ENCODE measurements around the gene TAMALIN.
A peak's percentile ranks its signal among the peaks of the same experiment; 100 is the strongest.

Gene TAMALIN

GRCh38 chr12:52005903-52006703, 643 bp upstream of the TAMALIN start:
- no peak for DNase-seq (ENCODE audit: low read depth)
- peak overlapping the region; percentile 78 for H3K4me3 ChIP-seq (ENCODE audit: low read depth, low read length)
- TF ChIP-seq, protein P1, sequence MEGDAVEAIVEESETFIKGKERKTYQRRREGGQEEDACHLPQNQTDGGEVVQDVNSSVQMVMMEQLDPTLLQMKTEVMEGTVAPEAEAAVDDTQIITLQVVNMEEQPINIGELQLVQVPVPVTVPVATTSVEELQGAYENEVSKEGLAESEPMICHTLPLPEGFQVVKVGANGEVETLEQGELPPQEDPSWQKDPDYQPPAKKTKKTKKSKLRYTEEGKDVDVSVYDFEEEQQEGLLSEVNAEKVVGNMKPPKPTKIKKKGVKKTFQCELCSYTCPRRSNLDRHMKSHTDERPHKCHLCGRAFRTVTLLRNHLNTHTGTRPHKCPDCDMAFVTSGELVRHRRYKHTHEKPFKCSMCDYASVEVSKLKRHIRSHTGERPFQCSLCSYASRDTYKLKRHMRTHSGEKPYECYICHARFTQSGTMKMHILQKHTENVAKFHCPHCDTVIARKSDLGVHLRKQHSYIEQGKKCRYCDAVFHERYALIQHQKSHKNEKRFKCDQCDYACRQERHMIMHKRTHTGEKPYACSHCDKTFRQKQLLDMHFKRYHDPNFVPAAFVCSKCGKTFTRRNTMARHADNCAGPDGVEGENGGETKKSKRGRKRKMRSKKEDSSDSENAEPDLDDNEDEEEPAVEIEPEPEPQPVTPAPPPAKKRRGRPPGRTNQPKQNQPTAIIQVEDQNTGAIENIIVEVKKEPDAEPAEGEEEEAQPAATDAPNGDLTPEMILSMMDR (conservative IDR thresholded peaks at IDR 0.05; ENCODE audit: low read depth, low read length), result no peak

DNA sequence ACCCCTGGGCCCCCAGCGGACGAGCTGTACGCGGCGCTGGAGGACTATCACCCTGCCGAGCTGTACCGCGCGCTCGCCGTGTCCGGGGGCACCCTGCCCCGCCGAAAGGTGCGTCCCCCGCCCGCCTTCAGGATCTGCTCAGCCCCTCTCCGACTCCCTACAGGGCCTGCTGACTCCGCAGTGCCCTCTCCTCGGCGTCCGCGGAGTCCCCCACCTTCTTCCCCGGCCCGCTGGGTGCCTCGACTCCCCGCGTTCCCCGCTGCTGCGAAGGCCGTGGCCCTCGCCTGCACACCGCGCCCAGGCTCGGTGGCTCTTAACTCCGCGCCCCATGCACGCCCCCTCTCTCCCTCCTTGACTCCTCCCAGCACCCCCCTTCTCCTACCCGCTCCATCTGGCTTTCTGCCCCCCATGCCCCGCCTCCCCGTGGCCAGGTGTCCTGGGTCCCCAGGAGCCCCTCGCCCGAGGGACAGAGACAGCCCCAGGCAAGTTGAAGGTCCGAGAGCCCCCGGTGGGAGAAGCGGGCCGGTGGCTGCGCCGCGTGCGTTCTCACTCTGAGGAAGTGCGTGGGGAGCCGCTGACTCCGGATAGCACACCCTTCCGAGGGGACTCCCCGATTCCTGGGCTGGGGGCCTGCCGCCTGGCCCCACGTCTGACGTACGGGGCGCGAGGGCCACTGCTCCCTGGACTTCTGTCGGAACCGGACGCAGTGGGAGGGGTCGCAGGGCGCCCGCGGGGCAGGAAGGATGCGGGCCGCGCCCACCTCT, 594 bp downstream of the TAMALIN start:
- TF ChIP-seq, protein P1 (conservative IDR thresholded peaks at IDR 0.05; ENCODE audit: low read depth, low read length), result no peak
- peak; percentile 31 for DNase-seq (ENCODE audit: low read depth)
- H3K4me3 ChIP-seq (ENCODE audit: low read depth, low read length), result peak overlapping the region; percentile 78

DNA sequence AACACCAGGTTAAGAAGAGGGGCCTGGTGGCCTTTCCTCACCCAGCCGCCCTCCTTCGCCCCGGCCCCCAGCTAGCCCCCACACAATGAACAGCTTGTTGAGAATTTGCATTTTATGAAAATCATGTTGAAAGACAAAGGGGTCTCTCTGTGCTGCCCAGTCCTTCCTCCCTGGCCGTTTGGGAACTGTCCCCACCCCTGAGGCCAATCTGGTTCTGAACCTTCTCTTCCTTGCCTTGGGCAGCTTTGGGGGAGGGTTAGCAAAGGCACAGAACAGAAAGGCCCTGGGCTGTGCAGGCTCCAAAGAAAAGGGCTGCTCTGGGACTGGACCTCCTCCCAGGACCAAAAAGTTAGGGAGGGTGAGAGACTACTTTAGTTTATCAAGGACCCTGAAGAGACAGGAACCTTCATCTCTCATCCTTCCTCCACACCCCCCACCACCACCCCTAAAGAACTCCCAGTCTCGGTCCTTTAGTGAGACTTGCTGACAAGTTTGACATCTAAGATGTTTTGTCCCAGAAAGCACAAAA, 1.3 kb downstream of the TAMALIN start:
- H3K4me3 ChIP-seq (ENCODE audit: low read depth, low read length), result peak overlapping the region; percentile 78
- DNase-seq (ENCODE audit: low read depth), result no peak

DNA sequence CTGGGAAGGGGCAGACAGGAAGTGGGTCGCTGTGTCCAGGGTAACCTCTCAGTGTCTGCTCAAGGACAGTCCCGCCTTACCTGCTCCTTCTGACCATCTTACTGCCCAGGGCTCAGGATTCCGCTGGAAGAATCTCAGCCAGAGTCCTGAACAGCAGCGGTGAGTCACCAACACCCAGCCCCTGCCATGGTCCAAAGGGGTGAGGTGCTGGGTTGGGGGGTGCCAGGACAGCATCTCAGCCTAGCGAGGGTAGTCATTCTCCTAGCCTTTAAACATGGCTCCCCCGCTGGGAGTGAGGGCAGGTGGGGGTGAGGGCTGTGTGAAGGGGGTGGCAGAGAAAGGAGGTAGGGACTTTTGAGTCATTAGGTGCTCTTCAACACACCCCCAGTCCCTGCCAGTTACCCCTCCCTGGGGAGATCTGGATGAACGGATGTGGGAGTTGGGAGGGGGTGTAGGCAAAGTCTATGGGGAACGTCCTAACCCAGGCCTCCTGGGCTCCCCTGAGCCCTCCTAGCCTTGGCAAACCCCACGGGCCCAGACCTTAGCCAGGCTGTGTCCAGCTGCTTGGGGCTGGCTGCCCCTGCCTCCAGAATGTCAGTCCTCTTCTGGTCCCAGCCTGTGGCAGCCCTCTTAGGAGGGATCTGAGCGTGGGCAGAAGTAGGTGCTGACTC, 2.5 kb downstream of the TAMALIN start:
- no peak overlapping the region for H3K4me3 ChIP-seq (ENCODE audit: low read depth, low read length)

More for the DNA sequence above, 1.3 kb downstream of the TAMALIN start:
- TF ChIP-seq, protein P1 (conservative IDR thresholded peaks at IDR 0.05; ENCODE audit: low read depth, low read length), result no peak

GRCh38 chr12:52010152-52010622, 3.4 kb downstream of the TAMALIN start:
- peak overlapping the region; percentile 40 for H3K4me3 ChIP-seq (ENCODE audit: low read depth, low read length)
- TF ChIP-seq, protein P1 (conservative IDR thresholded peaks at IDR 0.05; ENCODE audit: low read depth, low read length), result no peak
- peak; percentile 94 for DNase-seq (ENCODE audit: low read depth)

More for the DNA sequence above, 2.5 kb downstream of the TAMALIN start:
- TF ChIP-seq, protein P1 (conservative IDR thresholded peaks at IDR 0.05; ENCODE audit: low read depth, low read length), result no peak
- no peak for DNase-seq (ENCODE audit: low read depth)

DNA sequence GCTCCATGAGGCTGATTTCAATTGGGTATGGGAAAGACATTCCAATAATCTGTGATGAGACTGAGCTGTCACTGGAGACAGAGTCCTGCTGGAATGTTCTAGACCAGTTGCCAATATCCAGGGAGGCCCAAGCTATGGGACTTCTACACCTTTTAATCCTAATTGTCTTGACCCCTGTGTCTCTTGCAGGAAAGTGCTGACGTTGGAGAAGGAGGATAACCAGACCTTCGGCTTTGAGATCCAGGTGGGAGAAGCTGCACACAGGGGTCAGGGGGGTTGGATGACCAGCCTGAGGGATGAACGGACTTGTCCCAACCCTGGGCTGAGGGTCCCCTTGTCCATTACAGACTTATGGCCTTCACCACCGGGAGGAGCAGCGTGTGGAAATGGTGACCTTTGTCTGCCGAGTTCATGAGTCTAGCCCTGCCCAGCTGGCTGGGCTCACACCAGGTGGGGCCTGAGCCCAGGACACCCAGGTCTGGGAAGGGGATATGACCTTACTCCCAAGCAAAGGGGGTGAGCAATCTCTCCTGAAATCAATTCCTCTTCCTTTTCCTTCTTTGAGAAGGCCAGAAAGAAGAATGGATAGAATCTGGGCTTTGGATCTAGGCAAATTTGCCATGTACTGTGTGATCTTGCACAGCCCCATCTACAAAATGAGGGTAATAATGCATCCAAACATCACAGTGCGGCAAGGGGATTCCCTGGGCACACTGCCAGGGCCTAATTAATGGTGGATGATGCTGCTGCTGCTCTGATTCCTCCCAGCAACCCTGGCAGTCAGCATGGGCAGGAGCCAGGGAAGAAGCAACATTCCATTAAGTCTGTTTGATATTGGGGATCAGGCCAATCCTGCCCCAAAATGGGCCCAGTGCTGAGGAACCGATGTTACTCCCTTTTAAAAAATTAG, 4.2 kb downstream of the TAMALIN start:
- H3K4me3 ChIP-seq (ENCODE audit: low read depth, low read length), result peak overlapping the region; percentile 40
- no peak for DNase-seq (ENCODE audit: low read depth)
- TF ChIP-seq, protein P1 (conservative IDR thresholded peaks at IDR 0.05; ENCODE audit: low read depth, low read length), result no peak
